T-helper 1 cell (primary cell): Measurements from ENCODE around the gene HDHD2.

ENCODE experiments used
- DNase-seq, 5 donors: peaks; one replicate each; pipeline ENCODE4 v3.0.0-alpha.2; 2012 to 2020

The HDHD2 gene

DNA sequence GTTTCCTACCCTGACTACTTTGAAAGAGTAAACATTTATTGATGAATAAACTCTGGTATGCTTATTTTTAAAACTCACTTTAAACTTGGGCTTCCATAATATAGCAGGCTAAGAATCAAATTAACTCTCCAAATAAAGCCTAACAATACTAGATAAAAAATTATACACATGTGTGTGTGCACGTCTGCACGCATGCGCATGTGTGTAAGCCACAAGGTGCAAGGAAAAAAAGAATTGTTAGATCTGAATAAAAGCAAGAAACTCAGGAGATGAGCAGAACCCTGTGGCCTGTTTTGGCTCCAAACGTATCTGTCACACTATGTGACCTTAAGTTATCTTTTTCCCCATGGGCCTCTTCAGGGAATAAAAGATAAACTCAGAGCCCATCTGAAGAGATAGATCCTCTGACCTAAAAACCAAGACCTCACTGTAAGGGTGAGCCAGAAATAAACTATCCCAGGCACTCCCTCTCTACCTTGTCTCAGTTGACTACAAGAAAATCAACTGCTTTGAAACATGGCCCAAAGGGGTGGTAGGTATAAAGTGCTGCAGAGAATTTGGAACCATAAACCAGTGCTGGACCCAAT lies 6.3 kb downstream of the HDHD2 start:
- DNase-seq, result no peak

DNA sequence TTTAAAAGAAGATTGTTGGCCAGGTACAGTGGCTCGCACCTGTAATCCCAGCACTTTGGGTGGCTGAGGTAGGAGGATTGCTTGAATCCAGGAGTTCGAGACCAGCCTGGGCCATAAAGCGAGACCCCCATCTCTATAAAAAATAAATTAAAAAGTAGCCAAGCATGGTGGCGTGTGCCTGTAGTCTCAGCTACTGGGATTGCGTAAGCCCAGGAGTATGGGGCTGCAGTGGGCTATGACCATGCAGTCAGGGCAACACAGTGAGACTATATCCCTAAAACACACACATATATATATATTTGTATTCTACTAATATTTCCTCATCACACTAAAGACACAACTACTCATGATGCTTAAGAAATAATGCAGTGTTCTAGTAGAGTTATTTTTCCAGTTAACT lies 7.1 kb downstream of the HDHD2 start:
- DNase-seq, result no peak

DNA sequence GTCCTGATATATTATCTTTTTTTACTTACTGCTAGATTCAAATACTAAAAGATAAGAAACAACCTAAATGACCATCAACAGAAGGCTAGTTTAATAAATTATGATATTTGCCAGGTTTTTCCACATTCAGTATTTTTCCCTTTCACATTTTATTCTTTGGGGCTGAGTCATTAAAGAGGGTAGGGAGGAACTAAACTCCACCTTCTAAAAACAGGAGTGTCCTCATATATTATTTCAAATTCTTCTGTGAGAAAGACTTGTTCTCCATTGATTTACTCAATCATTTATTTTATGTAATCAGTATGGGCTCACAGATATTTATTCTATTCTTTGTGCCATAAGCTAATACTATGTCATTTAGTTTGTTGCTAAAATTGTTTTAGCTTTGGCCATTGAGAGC lies 9.0 kb downstream of the HDHD2 start:
- DNase-seq, result no peak

- no peak for DNase-seq
Measured at GRCh38 chr18:47121146-47121545, 29.2 kb downstream of the HDHD2 start.

DNA sequence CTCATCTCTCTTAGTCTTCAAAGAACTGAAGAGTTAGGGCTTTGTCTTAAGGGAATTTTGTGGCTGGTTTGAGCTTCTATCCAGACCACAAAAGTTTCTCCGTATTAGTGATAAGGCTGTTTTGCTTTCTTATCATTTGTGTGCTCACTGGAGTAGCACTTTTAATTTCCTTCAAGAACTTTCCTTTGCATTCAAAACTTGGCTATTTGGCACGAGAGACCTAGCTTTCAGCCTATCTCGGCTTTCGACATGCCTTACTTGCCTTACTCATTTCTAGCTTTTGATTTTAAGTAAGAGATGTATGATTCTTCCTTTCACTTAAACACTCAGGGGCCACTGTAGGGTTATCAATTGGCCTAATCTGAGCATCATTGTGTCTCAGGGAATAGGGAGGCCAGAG lies 29.9 kb downstream of the HDHD2 start:
- DNase-seq, result peak in 1 of 5 donors; percentile 50

DNA sequence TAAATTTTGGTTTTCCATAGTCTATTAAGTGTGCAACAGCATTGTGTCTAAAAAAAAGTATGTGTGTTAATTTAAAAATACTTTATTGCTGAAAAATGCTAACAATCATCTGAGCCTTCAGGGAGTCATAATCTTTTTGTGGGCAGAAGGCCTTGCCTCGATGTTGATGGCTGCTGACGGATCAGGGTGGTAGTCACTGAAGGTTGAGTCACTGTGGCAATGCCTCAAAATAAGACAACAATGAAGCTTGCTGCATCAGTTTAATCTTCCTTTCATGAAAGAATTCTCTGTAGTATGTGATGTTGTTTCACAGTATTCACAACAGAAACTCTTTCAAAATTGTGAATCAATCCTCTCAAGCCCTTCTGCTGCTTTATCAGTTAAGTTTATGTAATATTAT lies 31.3 kb downstream of the HDHD2 start:
- DNase-seq, result no peak

DNA sequence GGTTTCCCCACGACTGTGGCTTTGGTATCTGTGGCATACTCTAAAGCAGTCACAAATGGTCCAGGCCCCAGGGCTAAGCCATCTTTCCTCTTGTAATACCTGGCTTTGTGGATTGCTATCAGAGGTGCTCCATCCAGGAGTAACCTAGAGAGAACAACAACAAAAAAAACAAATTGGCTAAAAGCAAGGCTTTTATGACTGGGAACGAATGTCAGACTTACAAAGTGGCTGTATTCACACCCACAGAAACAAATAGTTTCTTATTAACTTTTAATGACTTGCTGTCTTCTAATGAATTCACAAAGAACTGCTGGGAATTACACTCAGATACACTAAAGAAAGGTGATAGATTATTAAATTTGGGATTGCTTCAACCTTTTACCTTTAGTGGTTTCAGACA lies 35.1 kb downstream of the HDHD2 start:
- DNase-seq, result no peak

- DNase-seq, result no peak
Measured at GRCh38 chr18:47113796-47114540, 36.3 kb downstream of the HDHD2 start.

GRCh38 chr18:47110492-47111274 lies 39.6 kb downstream of the HDHD2 start:
- DNase-seq, result no peak

DNA sequence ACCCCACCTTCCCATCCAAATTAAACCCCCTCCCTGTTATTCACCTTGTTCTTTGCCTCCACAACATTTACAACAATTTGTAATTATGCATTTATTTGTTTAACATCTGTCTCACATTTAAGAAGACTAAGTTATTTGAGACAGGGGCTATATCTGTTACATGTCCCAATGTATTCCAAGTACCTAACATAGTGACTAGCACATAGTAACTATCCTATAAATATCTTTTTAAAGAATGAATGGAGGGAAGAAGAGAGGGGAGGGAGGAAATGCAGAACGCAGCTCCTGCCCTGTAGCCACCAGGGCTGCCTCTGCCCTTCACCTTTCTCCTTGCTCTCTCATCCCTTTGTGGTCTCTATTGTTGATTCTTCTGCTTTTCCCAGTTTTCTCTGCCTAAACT lies 40.6 kb downstream of the HDHD2 start:
- no peak for DNase-seq

DNA sequence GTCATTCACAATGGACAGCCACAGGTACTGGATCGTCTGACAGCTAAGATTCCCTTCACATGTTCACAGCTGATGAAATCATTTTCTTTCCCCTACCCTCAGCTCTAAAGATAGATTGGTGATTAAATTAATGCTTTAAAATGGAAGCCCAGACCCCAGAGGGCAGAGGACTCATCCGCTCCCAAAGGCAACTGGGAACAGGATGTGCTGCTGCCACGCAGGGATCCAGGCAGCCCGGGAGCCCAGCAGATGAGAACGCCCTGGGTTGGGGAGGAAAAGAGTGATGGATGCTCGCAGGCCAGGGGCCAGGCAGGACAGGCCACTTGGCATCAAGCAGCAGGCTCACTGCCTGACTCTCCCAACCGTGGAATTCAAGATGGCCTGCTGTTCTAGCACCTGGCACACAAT lies 41.3 kb downstream of the HDHD2 start:
- no peak for DNase-seq

GRCh38 chr18:47108373-47108772 lies 41.9 kb downstream of the HDHD2 start:
- DNase-seq, result no peak

GRCh38 chr18:47100212-47100831 lies 50.0 kb downstream of the HDHD2 start:
- peak; percentile 32 to 53 (median 37) for DNase-seq

GRCh38 chr18:47095810-47096209 lies 54.5 kb downstream of the HDHD2 start:
- DNase-seq, result no peak

- no peak for DNase-seq
Measured at GRCh38 chr18:47087676-47088075, 62.6 kb downstream of the HDHD2 start.

DNA sequence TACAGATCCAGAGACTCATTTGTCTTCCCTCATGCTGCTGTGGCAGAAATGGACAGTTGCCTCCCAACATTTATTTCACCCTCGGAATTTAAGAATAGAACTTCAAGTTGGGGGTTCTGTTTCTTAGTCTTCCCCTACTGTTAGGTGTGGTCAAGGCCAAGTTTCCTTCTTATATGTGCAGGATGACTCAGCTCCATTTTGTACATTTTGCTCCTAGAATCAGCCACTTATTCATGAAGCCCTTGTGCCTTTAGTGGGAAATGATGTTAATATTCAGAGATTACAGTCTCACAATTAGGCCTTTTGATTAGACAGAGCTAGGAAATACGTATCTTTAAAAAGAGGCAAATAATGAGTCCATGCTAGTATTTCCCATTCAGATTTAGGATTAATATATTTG lies 68.7 kb downstream of the HDHD2 start:
- DNase-seq, result no peak

GRCh38 chr18:47080872-47081271 lies 69.4 kb downstream of the HDHD2 start:
- DNase-seq, result no peak

DNA sequence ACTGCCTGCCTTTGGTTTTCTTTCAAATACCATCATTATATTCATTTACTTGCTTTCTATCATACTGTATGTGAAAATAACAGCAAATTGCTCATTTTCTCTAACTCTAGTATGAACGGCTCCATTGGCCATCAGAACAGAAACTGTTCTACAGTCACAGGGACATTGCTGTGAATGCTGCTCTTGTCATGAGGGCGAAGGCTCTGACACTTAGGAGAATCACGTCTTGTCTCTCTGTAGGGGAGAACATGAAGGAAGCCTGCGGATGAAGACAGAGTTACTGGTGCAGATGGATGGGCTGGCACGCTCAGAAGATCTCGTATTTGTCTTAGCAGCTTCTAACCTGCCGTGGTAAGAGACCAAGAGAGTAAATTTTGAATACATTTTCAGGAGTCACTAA lies 73.2 kb downstream of the HDHD2 start:
- no peak for DNase-seq

DNA sequence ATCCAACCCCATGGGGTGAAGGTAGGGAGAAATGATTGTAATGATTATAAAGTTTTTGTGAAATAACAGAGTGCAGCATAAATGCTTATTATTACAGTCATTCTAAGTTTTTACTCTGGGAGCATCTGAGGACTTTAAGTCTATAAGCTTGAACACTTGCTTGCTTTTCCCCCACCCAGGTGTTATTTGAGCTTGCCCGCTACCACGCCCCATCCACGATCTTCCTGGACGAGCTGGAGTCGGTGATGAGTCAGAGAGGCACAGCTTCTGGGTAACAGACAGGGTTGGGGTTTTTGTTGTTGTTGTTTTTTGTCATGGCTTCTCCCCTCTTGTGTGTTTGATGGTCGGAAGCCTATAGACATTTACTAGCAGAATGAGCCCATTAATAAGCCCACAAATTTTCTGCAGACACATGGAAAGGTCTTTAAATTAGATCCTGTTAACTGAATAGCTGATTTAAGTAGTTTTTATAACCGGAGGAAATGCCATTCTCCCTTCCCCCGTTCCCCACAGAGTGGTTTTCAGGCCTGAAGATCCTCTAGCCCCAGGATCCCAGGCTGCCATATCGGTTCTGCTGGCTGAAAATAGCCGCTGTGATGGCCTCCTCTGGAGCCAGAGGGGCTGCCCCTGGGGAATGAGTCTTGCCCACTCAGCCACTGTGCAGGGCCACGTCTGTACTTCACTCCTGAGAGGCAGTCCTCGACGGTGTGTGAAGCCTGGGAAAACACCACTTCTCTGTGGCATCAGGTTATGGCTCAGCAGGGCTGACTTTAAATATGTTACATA lies 75.0 kb downstream of the HDHD2 start:
- DNase-seq, result no peak

DNA sequence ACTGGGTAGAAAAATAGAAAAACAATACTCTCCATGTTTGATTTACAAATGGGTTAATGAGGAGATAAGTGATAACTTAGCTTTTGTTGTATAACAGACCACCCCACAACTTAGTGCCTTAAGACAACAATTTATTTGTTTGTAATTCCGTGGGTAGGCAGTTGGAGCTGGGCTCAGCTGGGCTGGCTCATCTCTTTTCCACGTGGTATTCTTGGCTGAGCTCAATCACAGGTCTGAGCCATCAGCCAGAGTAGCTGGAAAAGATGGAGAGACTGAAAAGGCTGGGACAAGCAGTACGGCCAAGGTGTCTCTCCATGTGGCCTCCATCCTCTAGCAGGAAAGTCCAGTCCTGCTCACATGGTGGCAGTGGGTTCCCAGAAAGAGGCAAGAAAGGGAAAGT lies 82.7 kb downstream of the HDHD2 start:
- no peak for DNase-seq

DNA sequence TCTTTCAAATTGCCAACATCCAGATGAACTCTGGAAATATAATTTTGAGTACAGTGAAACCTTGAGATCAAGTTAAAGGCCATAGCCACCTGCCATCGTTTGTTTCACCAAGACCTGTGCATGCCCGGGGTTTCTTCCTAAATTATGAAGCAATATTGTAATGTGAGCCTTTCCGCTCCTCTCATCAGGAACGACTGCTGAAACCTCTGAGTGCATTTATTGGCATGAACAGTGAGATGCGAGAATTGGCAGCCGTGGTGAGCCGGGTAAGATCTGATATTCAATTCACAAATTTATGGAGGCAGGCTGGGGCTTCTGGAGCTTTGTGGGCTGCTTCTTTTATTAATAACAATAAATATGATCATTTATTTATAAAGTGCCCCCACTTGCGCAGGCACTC lies 87.2 kb downstream of the HDHD2 start:
- DNase-seq, result no peak

DNA sequence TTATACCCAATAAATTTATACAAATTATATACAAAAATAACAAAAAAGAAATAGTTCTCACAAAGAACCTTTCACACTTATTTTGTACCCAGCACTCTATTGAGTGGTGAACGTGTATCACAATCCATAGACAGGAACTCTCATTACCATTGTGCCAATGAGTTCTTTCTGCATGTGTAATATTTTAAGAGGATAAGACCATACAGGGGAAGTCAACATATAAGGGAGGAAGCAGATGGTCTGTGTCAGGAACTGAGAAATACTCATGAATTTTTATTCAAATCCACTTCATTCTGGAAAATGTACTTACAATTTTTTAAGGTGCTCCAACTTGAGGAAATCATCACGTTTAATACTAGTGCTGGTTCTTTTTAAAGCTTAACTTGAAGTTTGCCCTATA lies 87.8 kb downstream of the HDHD2 start:
- no peak for DNase-seq
